HG02885 (cell line): ENCODE data around the gene ZNF584.
"Not testable (repeated sequence)": the region's sequence is repeated elsewhere in the genome, so short reads cannot be mapped to it uniquely, and the experiment has no call there.

Experiments
- ATAC-seq: cut with Tn5 transposase; IDR thresholded peaks from one replicate; pipeline ENCODE4 v1.9.1; 2021; ENCODE audit warnings: mild to moderate bottlenecking; ENCODE audit not compliant: unreplicated experiment, poor library complexity

Gene ZNF584

GRCh38 chr19:58408152-58409009 lies at the start of gene ZNF584:
Gene ZNF584 (plus strand): TSS chr19:58408649. CDS start chr19:58409148, 499 bp downstream.
- ATAC-seq: peak; percentile 92

GRCh38 chr19:58361900-58362271 lies 46.6 kb upstream of the ZNF584 start:
- ATAC-seq: no peak

- ATAC-seq: peak; percentile 92
Observed at GRCh38 chr19:58362272-58362994, 46.0 kb upstream of the ZNF584 start, which contains the start of gene ZNF497. Gene ZNF497 (minus strand): TSS chr19:58362751. CDS start chr19:58357635, 5,116 bp downstream.

- no peak for ATAC-seq
Observed at GRCh38 chr19:58364146-58364545, 44.3 kb upstream of the ZNF584 start.

- ATAC-seq: no peak
Observed at GRCh38 chr19:58366585-58367430, 41.6 kb upstream of the ZNF584 start.

GRCh38 chr19:58367698-58368454 lies 40.6 kb upstream of the ZNF584 start:
- ATAC-seq: no peak

GRCh38 chr19:58368561-58369360 lies 39.7 kb upstream of the ZNF584 start:
- no peak for ATAC-seq

GRCh38 chr19:58372311-58373133 lies 35.9 kb upstream of the ZNF584 start:
- ATAC-seq: no peak

GRCh38 chr19:58374200-58374599 lies 34.2 kb upstream of the ZNF584 start:
- ATAC-seq: no peak

- not testable (repeated sequence) for ATAC-seq
Observed at GRCh38 chr19:58376724-58377123, 31.7 kb upstream of the ZNF584 start.

- no peak for ATAC-seq
Observed at GRCh38 chr19:58379246-58379645, 29.2 kb upstream of the ZNF584 start.

GRCh38 chr19:58380037-58380661 lies 28.3 kb upstream of the ZNF584 start:
- ATAC-seq: no peak

GRCh38 chr19:58380662-58381459 lies 27.6 kb upstream of the ZNF584 start, which contains the start of gene ZNF837:
Gene ZNF837 (minus strand): TSS chr19:58381030. CDS start chr19:58369332, 11,698 bp downstream.
- peak; percentile 79 for ATAC-seq

- no peak for ATAC-seq
Observed at GRCh38 chr19:58381460-58382212, 26.8 kb upstream of the ZNF584 start.

- no peak for ATAC-seq
Observed at GRCh38 chr19:58382997-58383603, 25.3 kb upstream of the ZNF584 start.
